Astrocyte (in vitro differentiated cells and primary cell): ENCODE results near the gene SIAH2.

Experiments
- CTCF ChIP-seq: IDR thresholded peaks from 2 replicates; pipeline ENCODE4 v1.5.1; 2011; ENCODE audit warnings: low read depth, mild to moderate bottlenecking, inconsistent platforms, low read length, moderate library complexity; ENCODE audit not compliant: insufficient read depth
- EZH2 ChIP-seq: IDR thresholded peaks from 2 replicates; pipeline ENCODE4 v1.6.1; 2012; ENCODE audit warnings: mild to moderate bottlenecking, low read length, inconsistent platforms; ENCODE audit not compliant: insufficient read depth

DNA sequence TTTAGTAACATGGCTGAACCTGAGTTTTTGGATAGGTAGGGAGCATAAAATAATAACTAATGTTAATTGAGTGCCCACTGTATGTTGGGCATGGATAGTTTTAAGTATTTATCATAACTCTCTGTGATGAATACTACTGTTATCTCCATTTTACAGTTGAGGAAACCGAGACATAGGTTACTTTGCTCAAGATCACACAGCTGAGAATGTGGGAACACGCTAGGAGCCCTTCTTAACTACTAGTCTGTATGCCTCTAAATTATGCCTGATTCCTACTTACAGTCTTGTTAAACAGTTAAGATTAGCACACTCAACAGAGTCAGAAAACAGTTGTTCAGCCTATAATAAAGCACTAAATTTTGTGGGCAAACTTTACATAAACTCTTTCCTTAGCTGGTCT, 2.0 kb upstream of the SIAH2 start:
- TF ChIP-seq CTCF (no peak), EZH2 (no peak)
